ENCODE data around the gene NEURL3. TPM values are rescaled to one million over a fixed set of nuclear protein-coding genes. Genes with fewer than 3 reads are reported as not detected.

NEURL3 gene
- total and polyA plus RNA-seq, 2 donors (not counting 3 experiments of a cell fraction or from before 2014, with no cell fraction given), result not detected

DNA sequence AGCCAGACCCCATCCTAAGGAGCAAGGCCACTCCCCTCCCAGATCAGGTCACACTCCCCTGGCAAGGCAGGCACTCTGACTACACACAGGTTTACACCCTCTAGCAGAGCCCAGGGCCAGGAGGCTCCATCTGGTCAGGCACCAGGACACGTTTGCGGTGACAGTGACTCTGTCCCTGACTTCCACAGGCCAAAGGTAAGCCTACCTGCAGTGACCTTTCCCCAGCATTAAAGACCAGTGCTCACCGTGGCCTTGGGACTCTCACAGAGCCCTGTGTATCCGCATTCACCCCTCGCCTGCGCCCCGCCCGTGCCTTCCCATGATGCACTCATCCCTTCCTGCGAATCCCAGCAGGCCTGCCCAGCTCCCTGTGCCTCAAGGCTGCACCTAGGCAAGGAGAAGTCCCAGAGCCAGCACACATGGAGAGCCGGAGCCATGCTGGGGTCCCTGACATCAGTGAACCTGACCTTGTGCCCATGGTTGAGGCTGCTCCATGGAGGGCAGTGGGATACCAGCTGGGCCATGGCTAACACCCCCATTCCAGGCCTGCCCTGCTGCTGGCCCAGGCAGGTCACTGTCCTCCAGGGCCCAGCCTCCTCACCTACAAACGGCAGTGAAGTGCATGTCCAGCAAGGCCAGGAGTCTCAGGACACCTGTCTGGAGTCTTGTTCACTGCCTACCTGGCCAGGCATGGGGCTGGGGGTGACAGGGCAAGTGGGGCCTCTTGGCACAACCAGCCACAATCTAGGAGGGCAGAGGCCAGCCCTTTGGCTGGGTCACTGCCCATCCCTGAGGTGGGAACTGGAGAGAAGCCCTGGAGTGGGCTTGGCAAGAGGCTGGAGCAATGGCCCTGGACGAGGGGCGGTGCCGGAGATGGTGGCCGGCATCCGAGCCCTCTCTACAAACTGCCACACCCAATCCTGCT lies 3.0 kb downstream of the NEURL3 start:
- Histone ChIP-seq H2AFZ (ENCODE audit: low read depth, low read length) (no peak overlapping the region), H3K27me3 (ENCODE audit: control insufficient read depth in 2 of 2, insufficient read depth in 2 of 2, low read length in 2 of 2) (peaks cover 24 to 27% of the 10 kb centered on the region in 2 experiments), H4K20me1 (replicated peaks; ENCODE audit: control insufficient read depth, extremely low read depth, insufficient read depth, low read length) (no peaks in the 10 kb centered on the region), H3K4me3 (replicated peaks in 1 of 3; ENCODE audit: insufficient read depth in 1 of 3, low read depth in 1 of 3, low read length in 3 of 3) (no peak overlapping the region), H3K9me1 (replicated peaks; ENCODE audit: control insufficient read depth, extremely low read depth, insufficient read depth, low read length) (no peaks in the 10 kb centered on the region), H3K9me3 (replicated peaks; ENCODE audit: control insufficient read depth, insufficient read depth, low read length) (no peaks in the 10 kb centered on the region), H3K36me3 (ENCODE audit: control insufficient read depth in 2 of 2, extremely low read depth in 1 of 2, insufficient read depth in 2 of 2, low read length in 2 of 2) (no peaks in the 10 kb centered on the region), H3K9ac (replicated peaks; ENCODE audit: extremely low read depth, insufficient read depth, low read length) (no peak overlapping the region), H3K4me1 (ENCODE audit: control insufficient read depth, extremely low read depth, insufficient read depth, low read length) (no peaks in the 10 kb centered on the region), H3K4me2 (ENCODE audit: insufficient read depth, low read length) (no peak overlapping the region), H3K27ac (ENCODE audit: insufficient read depth, low read depth, low read length) (no peak overlapping the region), H3K79me2 (ENCODE audit: control insufficient read depth, insufficient read depth, low read length) (no peaks in the 10 kb centered on the region)
- dilution Hi-C loops (cut with MboI; ENCODE audit: extremely low pct_ligation_motif_present, low sequenced_read_pairs) (no loop called here), intact Hi-C loops (cut with micrococcal nuclease) (loop anchor here (10.0 kb wide), 1 partner anchor 297 kb away; the partner anchor contains the start of gene STARD7)
- ChIA-PET POLR2A (no interaction called here), CTCF (interaction anchor here (11.6 kb wide), 1 partner anchor 93 kb away, joined by 451 read pairs; no protein-coding TSS in a partner anchor)
- BruUV-seq (replicated peaks), result no TSS peak
- FAIRE-seq, result no peak
- no peak for TF ChIP-seq POLR2AphosphoS5 (IDR thresholded peaks at IDR 0.05; ENCODE audit: insufficient read depth, low read depth, low read length)
- TF ChIP-seq, protein P1, sequence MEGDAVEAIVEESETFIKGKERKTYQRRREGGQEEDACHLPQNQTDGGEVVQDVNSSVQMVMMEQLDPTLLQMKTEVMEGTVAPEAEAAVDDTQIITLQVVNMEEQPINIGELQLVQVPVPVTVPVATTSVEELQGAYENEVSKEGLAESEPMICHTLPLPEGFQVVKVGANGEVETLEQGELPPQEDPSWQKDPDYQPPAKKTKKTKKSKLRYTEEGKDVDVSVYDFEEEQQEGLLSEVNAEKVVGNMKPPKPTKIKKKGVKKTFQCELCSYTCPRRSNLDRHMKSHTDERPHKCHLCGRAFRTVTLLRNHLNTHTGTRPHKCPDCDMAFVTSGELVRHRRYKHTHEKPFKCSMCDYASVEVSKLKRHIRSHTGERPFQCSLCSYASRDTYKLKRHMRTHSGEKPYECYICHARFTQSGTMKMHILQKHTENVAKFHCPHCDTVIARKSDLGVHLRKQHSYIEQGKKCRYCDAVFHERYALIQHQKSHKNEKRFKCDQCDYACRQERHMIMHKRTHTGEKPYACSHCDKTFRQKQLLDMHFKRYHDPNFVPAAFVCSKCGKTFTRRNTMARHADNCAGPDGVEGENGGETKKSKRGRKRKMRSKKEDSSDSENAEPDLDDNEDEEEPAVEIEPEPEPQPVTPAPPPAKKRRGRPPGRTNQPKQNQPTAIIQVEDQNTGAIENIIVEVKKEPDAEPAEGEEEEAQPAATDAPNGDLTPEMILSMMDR (IDR thresholded peaks at IDR 0.05; ENCODE audit: extremely low read depth in 1 of 2, insufficient read depth in 1 of 2, low read depth in 1 of 2, low read length in 2 of 2), result no peak
- TF ChIP-seq JUN (IDR thresholded peaks at IDR 0.05; ENCODE audit: borderline replicate concordance, insufficient read depth, insufficient read length, low read depth), result no peak
- TF ChIP-seq, protein P2, sequence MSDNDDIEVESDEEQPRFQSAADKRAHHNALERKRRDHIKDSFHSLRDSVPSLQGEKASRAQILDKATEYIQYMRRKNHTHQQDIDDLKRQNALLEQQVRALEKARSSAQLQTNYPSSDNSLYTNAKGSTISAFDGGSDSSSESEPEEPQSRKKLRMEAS (IDR thresholded peaks at IDR 0.05; ENCODE audit: insufficient read depth, insufficient read length), result no peak
- no peak for TF ChIP-seq FOS (IDR thresholded peaks at IDR 0.05; ENCODE audit: borderline replicate concordance, insufficient read depth, low read length)
- TF ChIP-seq EZH2 (IDR thresholded peaks at IDR 0.05; ENCODE audit: borderline replicate concordance, low read depth, low read length, severe bottlenecking), result no peak
- no peak for TF ChIP-seq POLR2A (IDR thresholded peaks at IDR 0.05; ENCODE audit: low read depth, low read length)
- DNase-seq (ENCODE audit: low read depth, low spot score), result no peak

Measured in endothelial cell of umbilical vein (primary cell).